Stimulated activated CD8-positive, alpha-beta memory T cell treated with anti-CD3 and anti-CD28 coated beads, Interleukin-15, amount 100 ng/mL, for 24 hours (primary cell): ENCODE results near the gene SET.

Source experiments
- DNase-seq: peaks from one replicate; pipeline ENCODE4 v3.0.0-alpha.2; 2020; ENCODE audit warnings: low read depth

SET gene

DNA sequence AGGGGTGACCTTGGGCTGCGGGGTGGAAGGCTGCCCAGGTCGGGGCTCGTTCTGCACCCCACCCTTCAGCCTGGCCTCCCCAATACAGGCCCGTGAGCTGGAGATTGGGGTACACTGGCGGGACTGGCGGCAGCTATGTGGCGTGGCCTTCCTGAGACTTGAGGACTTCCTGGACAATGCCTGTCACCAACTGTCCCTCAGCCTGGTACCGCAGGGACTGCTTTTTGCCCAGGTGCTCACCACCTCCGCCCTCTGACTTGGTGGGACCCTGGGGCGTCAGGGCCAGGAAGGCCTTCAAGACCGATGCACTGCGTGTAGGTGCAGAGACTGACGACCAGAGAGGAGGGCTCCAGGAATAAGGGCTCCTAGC lies 24.4 kb downstream of the SET start:
- DNase-seq: no peak

DNA sequence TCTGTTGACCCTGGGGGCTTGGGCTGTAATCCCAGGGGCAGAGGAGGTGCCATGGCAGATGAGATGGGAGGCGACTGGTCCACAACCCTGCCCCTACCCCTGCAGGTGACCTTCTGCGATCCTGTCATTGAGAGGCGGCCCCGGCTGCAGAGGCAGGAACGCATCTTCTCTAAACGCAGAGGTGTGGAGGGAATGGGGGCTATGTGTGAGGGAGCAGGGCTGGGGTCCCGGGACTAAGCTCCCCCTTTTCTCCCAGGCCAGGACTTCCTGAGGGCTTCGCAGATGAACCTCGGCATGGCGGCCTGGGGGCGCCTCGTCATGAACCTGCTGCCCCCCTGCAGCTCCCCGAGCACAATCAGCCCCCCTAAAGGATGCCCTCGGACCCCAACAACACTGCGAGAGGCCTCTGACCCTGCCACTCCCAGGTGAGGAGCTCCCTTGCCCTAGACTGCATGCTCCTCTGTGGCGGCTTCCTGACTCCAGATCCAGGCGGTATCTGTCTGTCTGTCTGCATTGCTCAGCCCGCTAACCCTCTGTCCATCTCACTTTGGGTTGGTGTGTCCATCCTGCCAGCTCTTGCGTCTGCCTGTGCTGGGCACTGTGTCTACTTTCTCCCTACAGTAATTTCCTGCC lies 25.0 kb downstream of the SET start:
- no peak for DNase-seq

DNA sequence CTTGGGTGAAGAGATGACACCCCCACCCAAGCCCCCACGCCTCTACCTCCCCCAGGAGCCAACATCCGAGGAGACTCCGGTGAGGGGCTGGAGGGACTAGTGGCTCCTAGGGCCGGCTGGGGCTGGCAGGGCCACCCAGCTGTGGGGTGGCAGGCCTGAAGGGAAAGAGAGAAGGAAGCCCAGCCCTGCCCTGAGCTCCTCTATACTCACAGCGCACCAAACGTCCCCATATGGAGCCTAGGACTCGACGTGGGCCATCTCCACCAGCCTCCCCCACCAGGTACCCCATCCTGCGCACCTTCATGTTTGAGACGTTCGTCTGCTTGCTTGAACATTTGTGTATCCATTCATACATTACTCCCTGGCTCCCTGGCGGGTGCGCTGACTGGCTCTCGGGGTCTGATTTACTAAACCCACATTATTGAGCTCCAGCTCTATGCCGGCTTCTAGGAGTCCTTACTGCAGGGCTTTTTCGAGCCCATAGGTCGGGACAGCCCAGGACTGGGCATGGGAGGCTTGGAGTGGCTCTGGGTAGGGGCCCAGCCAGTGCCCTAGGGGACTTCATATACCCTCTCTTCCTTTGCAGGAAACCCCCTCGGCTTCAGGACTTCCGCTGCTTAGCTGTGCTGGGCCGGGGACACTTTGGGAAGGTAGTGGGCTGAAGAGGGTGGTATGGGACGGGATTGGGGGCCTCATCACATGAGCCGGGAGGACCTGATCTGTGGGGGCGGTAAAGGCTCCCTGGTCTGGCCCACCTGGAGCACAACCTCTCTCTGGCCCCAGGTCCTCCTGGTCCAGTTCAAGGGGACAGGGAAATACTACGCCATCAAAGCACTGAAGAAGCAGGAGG lies 25.8 kb downstream of the SET start:
- no peak for DNase-seq

DNA sequence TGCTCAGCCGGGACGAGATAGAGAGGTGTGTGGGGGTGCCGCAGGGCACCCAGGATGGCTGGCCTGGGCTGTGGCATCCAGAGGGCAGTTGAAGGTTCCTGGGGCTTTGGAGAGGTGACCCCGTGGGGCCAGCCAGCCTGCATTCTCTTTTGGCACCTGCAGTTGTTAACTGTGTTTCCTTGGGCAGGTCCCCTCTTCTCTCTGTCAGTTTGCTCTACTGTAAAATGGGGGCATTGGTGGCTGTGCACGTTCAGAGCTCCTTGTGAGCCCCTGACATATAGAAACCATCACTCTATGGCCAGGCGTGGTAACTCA lies 26.4 kb downstream of the SET start:
- no peak for DNase-seq

DNA sequence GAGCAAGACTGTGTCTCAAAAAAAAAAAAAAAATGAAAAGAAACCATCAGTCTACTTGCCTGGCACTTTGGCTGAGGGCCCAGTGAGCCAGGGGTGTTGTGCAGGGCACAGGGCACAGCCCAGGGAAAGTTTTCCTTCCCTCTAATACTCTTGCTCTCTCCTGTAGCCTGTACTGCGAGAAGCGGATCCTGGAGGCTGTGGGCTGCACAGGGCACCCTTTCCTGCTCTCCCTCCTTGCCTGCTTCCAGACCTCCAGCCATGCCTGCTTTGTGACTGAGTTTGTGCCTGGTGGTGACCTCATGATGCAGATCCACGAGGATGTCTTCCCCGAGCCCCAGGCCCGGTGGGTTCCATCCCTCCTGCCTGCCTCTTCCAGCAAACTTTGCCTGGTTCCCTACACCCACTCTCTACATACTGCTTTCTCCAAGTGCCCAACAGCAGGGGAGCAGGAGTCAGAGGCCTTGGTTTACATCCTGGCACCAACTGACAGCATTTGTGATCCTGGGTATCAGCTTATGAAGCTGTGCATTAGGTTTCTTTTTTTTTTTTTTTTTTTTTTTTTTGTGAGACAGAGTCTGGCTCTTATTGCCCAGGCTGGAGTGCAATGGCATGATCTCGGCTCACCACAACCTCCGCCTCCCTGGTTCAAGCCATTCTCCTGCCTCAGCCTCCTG lies 27.7 kb downstream of the SET start:
- DNase-seq: no peak

DNA sequence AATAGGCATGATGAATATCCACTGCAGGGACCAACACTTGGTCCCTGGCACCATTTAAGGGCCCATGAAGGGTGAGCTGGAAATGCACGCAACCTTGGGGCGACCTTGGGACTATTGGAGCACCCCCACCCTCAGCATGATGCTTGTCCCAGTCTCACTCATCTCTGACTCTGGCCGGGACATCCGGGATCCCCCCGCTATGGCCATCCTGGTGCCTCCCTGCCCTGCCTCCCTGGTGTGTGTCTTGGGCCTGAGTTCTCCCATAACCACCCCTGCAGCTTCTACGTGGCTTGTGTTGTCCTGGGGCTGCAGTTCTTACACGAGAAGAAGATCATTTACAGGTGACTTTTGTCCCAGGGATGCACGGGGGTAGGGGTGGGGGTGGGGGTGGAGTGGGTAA lies 29.0 kb downstream of the SET start:
- no peak for DNase-seq

DNA sequence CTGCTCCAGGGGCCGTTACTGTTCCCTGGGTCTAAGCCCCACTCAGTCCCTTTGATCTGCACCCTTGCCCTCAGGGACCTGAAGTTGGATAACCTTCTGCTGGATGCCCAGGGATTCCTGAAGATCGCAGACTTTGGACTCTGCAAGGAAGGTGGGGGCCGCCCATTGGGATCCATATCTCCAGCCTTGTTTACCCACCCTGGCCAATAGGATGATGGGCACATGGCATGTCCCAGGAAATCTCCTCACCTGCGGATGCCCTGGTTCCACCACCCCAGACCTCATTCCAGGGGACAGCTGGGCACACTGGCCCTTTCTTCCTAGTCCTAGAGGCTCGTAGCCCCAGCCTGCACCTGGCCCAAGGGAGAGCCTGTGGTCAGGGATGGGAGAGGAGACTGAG lies 29.5 kb downstream of the SET start:
- DNase-seq: no peak

DNA sequence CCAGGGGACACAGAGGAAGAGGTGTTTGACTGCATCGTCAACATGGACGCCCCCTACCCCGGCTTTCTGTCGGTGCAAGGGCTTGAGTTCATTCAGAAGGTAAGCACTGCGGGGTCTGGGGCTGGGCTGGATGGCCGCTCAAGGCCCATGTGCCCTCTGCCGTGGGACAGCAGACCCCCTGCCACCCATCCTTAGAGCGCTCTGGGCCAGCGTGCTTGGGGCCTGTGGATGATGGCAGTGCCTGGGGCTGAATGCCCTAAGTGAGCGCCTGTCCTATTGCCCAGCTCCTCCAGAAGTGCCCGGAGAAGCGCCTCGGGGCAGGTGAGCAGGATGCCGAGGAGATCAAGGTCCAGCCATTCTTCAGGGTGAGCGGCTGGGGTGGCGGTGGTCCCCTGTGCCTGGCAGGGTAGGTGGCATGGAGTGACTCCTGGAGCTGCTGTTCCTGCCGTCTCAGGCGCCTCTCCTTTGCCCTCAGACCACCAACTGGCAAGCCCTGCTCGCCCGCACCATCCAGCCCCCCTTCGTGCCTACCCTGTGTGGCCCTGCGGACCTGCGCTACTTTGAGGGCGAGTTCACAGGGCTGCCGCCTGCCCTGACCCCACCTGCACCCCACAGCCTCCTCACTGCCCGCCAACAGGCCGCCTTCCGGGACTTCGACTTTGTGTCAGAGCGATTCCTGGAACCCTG lies 31.0 kb downstream of the SET start:
- DNase-seq: no peak

DNA sequence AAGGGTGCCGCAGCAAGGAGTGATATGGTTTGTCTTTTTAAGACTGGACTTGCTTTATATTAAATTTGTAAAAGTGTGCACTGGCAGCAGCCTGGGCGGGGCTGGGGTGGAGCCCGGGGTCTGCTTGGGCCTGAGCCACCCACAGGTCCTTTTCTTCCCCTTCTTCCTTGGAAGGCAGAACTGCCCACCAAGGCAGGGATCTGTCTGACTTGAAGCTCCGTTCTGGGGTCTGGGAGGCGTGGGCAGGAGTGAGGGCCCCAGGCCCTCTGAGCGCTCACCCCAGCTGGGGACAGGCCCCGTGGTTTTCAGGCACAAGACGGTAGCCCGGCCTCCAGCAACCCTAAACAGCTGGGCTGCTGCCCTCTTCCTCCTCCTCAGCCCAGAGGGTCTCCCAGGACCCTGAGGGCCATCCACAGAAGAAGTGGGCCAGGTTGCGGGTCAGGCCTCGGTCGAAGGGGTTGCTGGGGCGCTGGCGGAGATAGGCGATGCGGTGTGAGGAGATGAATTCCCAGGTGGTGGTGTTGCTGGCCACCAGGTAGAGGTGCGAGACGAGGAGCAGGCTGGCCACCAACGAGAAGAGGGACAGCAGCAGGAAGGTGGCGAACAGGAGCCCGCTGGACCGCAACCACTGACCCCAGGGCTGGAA lies 31.9 kb downstream of the SET start:
- DNase-seq: no peak

DNA sequence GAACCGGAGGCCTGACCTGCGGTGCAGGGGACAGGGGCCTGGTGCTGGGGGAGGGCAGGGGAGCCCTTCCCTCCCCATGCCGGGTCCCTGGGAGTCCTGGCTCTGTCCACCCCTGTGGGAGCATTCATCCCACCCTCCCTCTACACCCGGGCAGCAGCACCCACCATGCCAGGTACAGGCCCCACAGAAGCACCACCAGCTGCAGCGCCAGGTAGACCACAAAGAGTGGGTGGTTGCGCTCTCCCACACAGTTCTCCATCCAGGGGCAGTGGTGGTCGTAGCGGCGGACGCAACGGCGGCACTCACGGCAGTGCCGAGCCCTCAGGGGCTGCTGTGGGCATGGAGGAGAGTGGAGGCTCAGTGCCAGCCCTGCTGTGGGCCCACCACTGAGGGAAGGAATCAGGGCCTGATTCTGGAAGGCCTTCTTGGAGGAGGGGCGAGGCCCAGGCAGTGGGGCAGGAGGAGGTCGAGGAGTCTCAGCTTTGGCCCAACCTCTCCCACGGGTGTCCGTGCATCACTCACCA lies 32.5 kb downstream of the SET start:
- no peak for DNase-seq

DNA sequence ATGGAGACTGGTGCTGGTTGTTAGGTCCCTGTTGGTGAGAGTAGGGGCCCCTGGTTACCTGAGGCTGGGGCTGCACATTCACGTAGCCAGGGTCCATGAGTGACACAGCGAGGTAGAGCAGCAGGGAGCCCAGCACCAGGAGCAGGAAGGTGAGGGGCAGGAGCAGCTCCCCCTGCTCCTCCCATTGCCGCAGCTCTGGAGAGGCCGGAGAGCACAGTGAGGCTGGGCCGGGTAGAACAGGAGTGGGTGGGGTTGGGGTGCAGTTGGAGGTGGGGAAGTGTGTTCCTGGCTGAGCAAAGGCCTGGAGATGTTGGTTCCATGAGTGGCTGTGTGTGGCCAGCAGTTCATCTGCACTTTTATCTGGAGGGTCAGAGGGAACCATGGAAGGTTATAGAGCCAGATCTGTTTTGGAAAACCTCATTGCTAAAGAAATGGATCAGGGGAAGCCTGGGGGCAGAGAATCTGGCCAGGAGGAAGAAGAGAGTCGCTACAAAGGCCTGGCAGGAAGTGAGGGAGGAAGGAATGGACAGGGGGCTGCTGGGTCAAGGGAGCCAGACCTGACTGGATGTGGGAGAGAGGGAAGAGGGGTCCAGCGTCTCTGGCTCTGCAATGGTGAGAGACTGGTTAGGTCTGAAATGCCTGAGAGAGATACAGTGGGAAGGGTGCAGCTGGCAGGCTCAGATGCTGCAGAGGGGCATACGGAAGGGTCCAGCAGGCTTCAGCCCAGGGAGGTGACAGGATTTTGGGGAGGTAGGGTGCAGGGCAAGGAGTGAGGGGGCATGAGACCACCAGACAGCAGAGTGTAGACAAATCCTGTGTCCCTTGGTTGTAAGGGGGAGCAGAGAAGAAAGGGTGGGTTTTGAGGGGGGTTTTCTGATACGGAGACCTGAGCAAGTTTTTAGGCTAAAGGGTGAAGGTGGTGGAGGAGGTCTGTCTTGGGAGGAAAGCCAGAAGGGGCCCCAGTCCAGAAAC lies 33.6 kb downstream of the SET start:
- no peak for DNase-seq

DNA sequence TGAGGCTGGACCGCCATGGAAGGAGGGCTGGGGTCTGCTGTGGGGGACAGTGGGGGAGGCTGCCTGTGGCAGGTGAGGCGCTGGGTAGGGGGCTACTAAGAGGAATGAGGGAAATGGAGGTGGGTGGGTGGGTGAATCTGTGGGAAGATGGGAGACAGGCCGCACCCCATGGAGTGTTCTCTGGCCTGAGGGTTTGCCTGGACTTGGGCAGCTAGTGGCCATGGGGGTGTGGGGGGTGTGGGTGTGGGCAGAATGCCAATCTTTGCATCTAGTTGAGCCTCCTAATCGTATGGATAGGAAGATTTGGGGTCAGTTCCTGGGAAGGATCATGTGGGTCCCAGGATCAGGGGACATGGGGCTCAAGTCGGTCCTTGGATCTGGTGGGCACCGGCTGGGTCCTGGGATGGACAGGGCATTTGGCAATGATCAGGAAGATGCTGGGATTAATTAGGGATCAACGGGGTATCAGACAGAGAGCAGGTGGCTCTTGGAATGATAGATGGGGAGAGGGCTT lies 34.4 kb downstream of the SET start:
- DNase-seq: no peak

DNA sequence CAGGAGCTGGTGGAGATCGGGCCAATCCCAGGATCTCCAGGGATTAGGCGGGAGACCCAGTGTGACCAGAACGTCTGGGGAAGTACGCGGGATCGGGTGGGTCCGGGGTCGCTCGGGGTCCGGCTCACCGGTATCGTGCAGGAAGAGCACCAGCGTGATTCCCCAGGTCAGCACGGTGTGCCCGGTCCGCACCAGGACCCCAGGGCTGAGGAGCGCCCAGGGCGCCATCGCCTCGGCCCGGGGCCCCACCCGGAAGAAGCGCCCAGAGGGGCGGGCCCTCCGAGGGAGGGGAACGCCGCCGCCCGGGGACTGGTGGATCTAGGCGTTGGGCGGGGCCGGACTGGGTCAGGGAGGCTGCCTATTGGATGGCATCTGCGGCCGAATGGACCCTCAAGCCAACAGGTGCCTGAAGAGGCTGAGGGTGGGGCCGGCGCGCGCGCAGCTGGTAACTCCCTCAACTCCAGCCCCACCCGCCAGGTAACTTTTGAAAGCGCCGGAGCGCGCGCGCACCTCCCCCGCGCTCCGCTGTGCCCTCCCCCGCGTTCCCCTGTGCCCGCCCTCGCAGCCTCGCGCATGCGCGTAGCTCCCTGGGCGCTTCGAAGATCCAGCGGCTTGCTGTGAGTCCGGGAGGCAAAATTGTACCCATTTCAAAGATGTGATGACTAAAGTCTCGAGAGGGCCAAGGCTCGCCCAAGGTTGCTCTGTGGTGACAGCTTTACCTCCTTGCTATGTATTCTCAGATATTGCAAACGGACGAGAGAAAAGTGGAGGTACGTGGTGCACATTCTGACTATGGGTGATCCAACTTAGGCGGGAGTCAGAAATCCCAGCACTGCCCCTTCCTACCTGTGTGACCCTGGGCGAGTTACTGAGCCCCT lies 35.1 kb downstream of the SET start, which contains the start of gene ZDHHC12:
Gene ZDHHC12, minus strand, starts transcription at position 262 of the 878 bp plus-strand sequence. Its CDS starts 34 bp downstream, at position 228.
- peak; percentile 95 for DNase-seq

DNA sequence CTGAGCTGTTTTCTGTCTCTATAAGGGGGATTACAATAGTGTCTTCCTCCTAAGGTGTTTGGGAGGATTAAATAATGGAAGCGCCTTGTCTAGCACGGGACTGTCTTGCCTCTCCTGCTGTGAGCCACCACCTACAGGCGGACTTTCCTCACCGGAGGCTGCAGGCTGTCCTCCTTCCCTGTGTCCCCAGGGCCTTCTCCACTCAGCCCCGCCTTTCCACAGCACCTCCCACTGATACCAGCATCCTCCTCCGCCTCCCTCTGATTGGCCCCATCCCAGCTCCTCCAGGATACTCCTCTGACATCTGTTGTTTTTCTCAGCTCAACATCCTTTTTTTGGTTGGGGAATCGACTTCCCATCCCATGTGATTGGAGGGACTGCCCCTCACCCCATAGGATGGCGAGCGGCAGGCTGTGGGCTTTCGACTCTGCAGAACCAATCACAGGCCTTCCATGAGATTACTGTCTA lies 35.8 kb downstream of the SET start:
- no peak for DNase-seq

DNA sequence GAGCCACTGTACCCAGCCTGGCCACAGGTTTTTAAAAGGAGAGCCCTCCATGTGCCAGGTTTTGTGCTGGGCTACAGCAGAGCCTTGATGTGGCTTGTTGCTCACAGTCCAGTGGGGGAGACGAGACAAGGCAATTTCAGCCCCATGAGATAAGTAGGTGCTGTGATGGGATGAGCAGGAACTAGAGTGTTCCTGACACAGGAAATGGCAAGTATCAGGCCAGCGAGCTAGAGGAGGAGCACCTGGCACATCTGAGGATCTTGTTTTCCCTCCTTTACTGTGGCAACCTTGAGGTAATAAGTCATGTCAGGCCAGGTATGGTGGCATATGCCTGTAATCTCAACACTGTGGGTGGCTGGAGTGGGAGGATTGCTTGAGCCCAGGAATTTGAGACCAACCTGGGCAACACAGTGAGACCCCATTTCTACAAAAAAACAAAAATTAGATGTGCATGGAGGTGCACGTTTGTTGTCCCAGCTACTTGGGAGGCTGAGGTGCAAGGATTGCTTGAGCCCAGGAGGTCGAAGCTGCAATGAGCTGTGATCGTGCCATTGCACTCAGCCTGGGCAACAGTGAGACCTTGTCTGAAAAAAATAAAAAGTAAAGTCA lies 38.7 kb downstream of the SET start:
- DNase-seq: no peak

DNA sequence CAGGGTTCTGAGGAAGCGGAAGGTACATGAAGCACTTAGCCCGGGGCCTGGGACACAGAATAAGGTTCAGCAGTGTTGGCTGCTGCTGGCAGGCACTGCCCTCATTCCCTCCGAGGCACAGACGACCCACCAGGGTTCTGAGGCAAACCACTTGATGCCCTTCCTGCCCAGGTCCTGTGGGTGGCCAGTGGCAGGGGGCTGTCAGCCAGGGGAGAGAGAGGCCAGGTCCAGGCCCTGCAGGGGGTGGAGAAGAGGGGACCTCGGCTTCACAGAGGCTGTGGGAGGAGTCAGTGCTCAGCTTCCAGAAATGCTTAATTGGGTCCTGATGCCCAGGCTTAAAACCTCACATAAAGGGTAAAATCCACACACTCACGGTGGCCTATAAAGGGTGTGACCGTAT lies 39.3 kb downstream of the SET start:
- DNase-seq: no peak

DNA sequence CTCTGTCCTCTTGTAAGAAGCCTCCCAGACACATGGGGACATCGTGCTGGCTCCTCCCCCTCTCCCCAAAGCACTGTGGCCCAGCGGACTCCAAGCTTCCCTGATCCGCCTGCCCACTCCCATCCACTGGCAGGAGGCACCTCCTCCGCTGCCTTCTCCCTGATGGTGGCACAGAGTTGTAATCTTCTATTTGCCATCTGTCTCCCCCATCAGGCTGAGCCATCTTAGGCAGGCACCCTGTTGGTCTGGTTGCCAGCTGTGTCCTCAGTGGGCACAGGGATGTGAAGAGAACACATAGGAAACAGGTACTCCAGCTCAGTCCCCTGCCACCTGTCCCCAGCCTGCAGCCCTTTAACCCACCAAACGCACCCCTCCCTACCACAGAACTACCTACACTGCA lies 40.3 kb downstream of the SET start:
- no peak for DNase-seq

DNA sequence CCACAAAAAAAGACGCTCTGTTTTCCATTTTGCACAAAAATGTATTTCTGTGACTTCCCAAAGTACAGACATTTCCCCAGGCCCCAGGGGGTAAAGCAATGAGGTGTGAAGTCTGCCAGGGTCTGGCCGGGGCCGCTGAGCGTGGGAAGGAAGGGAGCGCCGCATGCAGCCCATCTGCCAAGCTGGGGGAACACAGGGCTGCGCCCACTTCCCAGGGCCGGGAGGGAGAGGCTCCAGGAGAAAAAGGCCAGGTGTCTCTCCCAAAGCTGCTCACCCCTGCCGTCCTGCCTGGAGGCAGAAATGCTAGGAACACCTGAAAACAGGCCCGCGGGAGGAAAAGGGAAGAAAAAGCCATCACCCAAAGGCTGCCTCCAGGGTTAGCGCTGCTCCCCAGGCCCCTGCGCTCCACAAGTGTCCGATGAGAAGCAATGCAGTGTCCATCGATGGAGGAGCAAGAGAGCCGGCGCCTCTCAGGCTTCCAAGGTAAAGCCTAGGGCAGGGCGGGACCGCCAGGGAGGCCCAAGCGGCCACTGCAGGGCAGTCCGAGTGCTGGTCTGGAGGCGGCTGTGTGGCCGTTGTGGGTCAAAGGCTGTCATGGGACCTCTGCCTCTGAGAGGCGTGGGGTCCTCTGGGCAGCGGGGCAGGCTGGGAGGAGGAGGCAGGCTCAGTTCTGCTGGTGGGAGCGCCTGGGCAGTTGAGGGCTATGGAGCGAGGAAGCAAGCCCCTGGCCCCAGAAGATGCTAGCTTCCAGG lies 40.9 kb downstream of the SET start:
- no peak for DNase-seq
